Mammary epithelial cell (primary cell): ENCODE data around the gene HOXA4.

ENCODE experiments used
- EZH2 ChIP-seq: IDR thresholded peaks from 2 replicates; pipeline ENCODE4 v1.6.1; 2012; ENCODE audit warnings: low read length, inconsistent platforms, borderline replicate concordance
- TF ChIP-seq, protein P1 (sequence below), 2 donors: IDR thresholded peaks in 1 of 2; conservative IDR thresholded peaks in 1 of 2; 2 replicates each; pipeline ENCODE4 v1.5.1; 2011 to 2012; ENCODE audit warnings: inconsistent platforms in 2 of 2, low read length in 2 of 2, mild to moderate bottlenecking in 2 of 2, control low read depth in 1 of 2, low read depth in 1 of 2; ENCODE audit not compliant: insufficient read depth in 1 of 2; ENCODE audit errors: extremely low read depth in 1 of 2

DNA sequence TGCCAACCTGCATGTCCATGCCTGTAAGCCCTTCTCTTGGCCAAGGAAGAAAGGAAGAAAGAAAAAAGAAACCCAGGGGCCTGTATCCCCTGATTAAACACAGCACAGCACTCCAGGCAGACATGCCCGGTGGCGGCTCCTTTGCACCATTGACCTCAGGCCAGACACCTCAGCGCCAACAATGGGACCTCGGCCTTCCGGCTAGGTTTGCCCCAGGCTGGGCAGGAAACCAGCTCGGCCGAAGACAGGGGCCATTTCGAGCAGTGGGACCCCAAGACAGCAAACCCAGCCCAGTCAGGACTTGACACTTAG is 40.7 kb upstream of the HOXA4 start:
- TF ChIP-seq, protein P1, sequence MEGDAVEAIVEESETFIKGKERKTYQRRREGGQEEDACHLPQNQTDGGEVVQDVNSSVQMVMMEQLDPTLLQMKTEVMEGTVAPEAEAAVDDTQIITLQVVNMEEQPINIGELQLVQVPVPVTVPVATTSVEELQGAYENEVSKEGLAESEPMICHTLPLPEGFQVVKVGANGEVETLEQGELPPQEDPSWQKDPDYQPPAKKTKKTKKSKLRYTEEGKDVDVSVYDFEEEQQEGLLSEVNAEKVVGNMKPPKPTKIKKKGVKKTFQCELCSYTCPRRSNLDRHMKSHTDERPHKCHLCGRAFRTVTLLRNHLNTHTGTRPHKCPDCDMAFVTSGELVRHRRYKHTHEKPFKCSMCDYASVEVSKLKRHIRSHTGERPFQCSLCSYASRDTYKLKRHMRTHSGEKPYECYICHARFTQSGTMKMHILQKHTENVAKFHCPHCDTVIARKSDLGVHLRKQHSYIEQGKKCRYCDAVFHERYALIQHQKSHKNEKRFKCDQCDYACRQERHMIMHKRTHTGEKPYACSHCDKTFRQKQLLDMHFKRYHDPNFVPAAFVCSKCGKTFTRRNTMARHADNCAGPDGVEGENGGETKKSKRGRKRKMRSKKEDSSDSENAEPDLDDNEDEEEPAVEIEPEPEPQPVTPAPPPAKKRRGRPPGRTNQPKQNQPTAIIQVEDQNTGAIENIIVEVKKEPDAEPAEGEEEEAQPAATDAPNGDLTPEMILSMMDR (conservative IDR thresholded peaks at IDR 0.05 in 1 of 2, IDR thresholded peaks at IDR 0.05 in 1 of 2; ENCODE audit: extremely low read depth in 1 of 2, insufficient read depth in 1 of 2, low read depth in 1 of 2, low read length in 2 of 2) = no peak
- TF ChIP-seq EZH2 = no peak
